H9 (cell line): ENCODE results near the gene SYT2. TPM values are rescaled to one million over a fixed set of nuclear protein-coding genes. Genes with fewer than 3 reads are reported as not detected.
"Not testable (repeated sequence)": the region's sequence is repeated elsewhere in the genome, so short reads cannot be mapped to it uniquely, and the experiment has no call there.

Experiments
- DNase-seq: peaks from one replicate; pipeline ENCODE4 v3.0.0-alpha.2; 2017
- H2AFZ ChIP-seq: one replicate; pipeline ENCODE4 v1.6.1; 2013; ENCODE audit warnings: mild to moderate bottlenecking, low read length, control low read depth, moderate library complexity
- H2AK5ac ChIP-seq: 2 replicates; pipeline ENCODE4 v1.6.1; 2013; ENCODE audit warnings: low read length, control low read depth, mixed read lengths; ENCODE audit not compliant: insufficient read length
- H2BK120ac ChIP-seq: one replicate; pipeline ENCODE4 v1.6.1; 2013; ENCODE audit warnings: low read depth, mild to moderate bottlenecking, low read length, control low read depth, inconsistent platforms; ENCODE audit not compliant: poor library complexity, severe bottlenecking
- H2BK12ac ChIP-seq: 2 replicates; pipeline ENCODE4 v1.6.1; 2013; ENCODE audit warnings: low read length, control low read depth, mixed read lengths, low read depth; ENCODE audit not compliant: insufficient read length
- H2BK15ac ChIP-seq: 2 replicates; pipeline ENCODE4 v1.6.1; 2013; ENCODE audit warnings: low read depth, low read length, control low read depth
- H2BK20ac ChIP-seq: one replicate; pipeline ENCODE4 v1.6.1; 2013; ENCODE audit warnings: low read depth, mild to moderate bottlenecking, low read length, control low read depth, inconsistent platforms; ENCODE audit not compliant: poor library complexity, severe bottlenecking
- H2BK5ac ChIP-seq: 2 replicates; pipeline ENCODE4 v1.6.1; 2013; ENCODE audit warnings: low read length, control low read depth, mixed read lengths; ENCODE audit not compliant: insufficient read length
- H3K14ac ChIP-seq: 2 replicates; pipeline ENCODE4 v1.6.1; 2013; ENCODE audit warnings: low read length, control low read depth; ENCODE audit not compliant: insufficient read depth
- H3K18ac ChIP-seq: 2 replicates; pipeline ENCODE4 v1.6.1; 2013; ENCODE audit warnings: low read depth, mild to moderate bottlenecking, mixed read lengths, low read length, control low read depth; ENCODE audit not compliant: insufficient read length
- H3K23ac ChIP-seq: 2 replicates; pipeline ENCODE4 v1.6.1; 2013; ENCODE audit warnings: low read length, control low read depth, mixed read lengths, low read depth; ENCODE audit not compliant: insufficient read length
- H3K23me2 ChIP-seq: 2 replicates; pipeline ENCODE4 v1.6.1; 2013; ENCODE audit warnings: low read depth, mild to moderate bottlenecking, mixed read lengths, low read length, control low read depth; ENCODE audit not compliant: insufficient read length, poor library complexity, severe bottlenecking
- H3K27ac ChIP-seq: 2 replicates; pipeline ENCODE4 v1.5.1; 2013; ENCODE audit warnings: low read length, control low read depth, mixed read lengths, low read depth; ENCODE audit not compliant: insufficient read length
- H3K27me3 ChIP-seq: 2 replicates; pipeline ENCODE4 v1.6.1; 2013; ENCODE audit warnings: low read length, control low read depth, inconsistent platforms; ENCODE audit not compliant: insufficient read depth
- H3K4ac ChIP-seq: 2 replicates; pipeline ENCODE4 v1.6.1; 2013; ENCODE audit warnings: low read depth, mild to moderate bottlenecking, control low read depth, inconsistent platforms, low read length, moderate library complexity
- H3K4me1 ChIP-seq: 2 replicates; pipeline ENCODE4 v1.6.1; 2013; ENCODE audit warnings: low read length, control low read depth, inconsistent platforms; ENCODE audit not compliant: insufficient read depth
- H3K4me2 ChIP-seq: 2 replicates; pipeline ENCODE4 v1.6.1; 2013; ENCODE audit warnings: low read length, control low read depth, mixed read lengths; ENCODE audit not compliant: insufficient read length, insufficient read depth
- H3K56ac ChIP-seq: 2 replicates; pipeline ENCODE4 v1.6.1; 2013; ENCODE audit warnings: low read depth, mild to moderate bottlenecking, mixed read lengths, low read length, control low read depth; ENCODE audit not compliant: insufficient read length
- H3K79me1 ChIP-seq: 2 replicates; pipeline ENCODE4 v1.6.1; 2013; ENCODE audit warnings: low read depth, mild to moderate bottlenecking, moderate library complexity, low read length, control low read depth, inconsistent platforms; ENCODE audit not compliant: insufficient read depth, poor library complexity, severe bottlenecking
- H3K79me2 ChIP-seq: 2 replicates; pipeline ENCODE4 v1.6.1; 2013; ENCODE audit warnings: low read length, control low read depth, inconsistent platforms; ENCODE audit not compliant: insufficient read depth
- H3K9ac ChIP-seq: 2 replicates; pipeline ENCODE4 v1.6.1; 2013; ENCODE audit warnings: low read length, control low read depth, mixed read lengths; ENCODE audit not compliant: insufficient read length; ENCODE audit errors: extremely low read depth
- H3K9me3 ChIP-seq: one replicate; pipeline ENCODE4 v1.6.1; 2013; ENCODE audit warnings: low read depth, low read length, inconsistent platforms; ENCODE audit not compliant: control insufficient read depth
- H3T11ph ChIP-seq: one replicate; pipeline ENCODE4 v1.6.1; 2013; ENCODE audit warnings: mild to moderate bottlenecking, low read length, control low read depth, inconsistent platforms
- H4K20me1 ChIP-seq: one replicate; pipeline ENCODE4 v1.6.1; 2013; ENCODE audit not compliant: control insufficient read depth, insufficient read length, insufficient read depth
- H4K5ac ChIP-seq: 2 replicates; pipeline ENCODE4 v1.6.1; 2013; ENCODE audit warnings: low read depth, mild to moderate bottlenecking, mixed read lengths, low read length, control low read depth; ENCODE audit not compliant: insufficient read length
- H4K8ac ChIP-seq: replicated peaks from 2 replicates; pipeline ENCODE4 v1.6.1; 2013; ENCODE audit warnings: low read length, control low read depth, mixed read lengths, low read depth; ENCODE audit not compliant: insufficient read length
- H4K91ac ChIP-seq: 2 replicates; pipeline ENCODE4 v1.6.1; 2013; ENCODE audit warnings: low read depth, mild to moderate bottlenecking, moderate library complexity, mixed read lengths, low read length, control low read depth; ENCODE audit not compliant: insufficient read length
- H3K27ac Mint-ChIP-seq, 3 experiments: 2 replicates in 2 of 3; 3 replicates in 1 of 3; pipeline ENCODE4 v1.8.0; 2020 to 2021; ENCODE audit warnings: mixed read lengths in 3 of 3, mild to moderate bottlenecking in 1 of 3, moderate library complexity in 1 of 3
- H3K27me3 Mint-ChIP-seq: 2 replicates; pipeline ENCODE4 v1.8.0; 2021; ENCODE audit warnings: low read depth, mild to moderate bottlenecking, moderate library complexity, mixed read lengths
- H3K36me3 Mint-ChIP-seq, 3 experiments: 2 replicates in 2 of 3; 3 replicates in 1 of 3; pipeline ENCODE4 v1.8.0; 2020 to 2021; ENCODE audit warnings: low read depth in 3 of 3, mixed read lengths in 3 of 3; ENCODE audit not compliant: insufficient read depth in 1 of 3
- H3K4me1 Mint-ChIP-seq, 2 experiments: 2 replicates each; pipeline ENCODE4 v1.8.0; 2020; ENCODE audit warnings: mixed read lengths in 2 of 2
- H3K4me3 Mint-ChIP-seq, 2 experiments: 2 replicates in 1 of 2; 3 replicates in 1 of 2; pipeline ENCODE4 v1.8.0; 2020 to 2021; ENCODE audit warnings: mild to moderate bottlenecking in 2 of 2, mixed read lengths in 2 of 2, moderate library complexity in 1 of 2
- H3K9me3 Mint-ChIP-seq, 2 experiments: 2 replicates in 1 of 2; 3 replicates in 1 of 2; pipeline ENCODE4 v1.8.0; 2020; ENCODE audit warnings: mild to moderate bottlenecking in 2 of 2, mixed read lengths in 2 of 2, moderate library complexity in 1 of 2
- WGBS: extraction: QIAGEN DNeasy Blood & Tissue Kit; methylation state at CpG from one replicate; pipeline ENCODE4 v1.1.7; 2013; ENCODE audit warnings: missing lambda C conversion rate, low lambda C conversion rate, mixed read lengths; ENCODE audit not compliant: insufficient read length; ENCODE audit errors: extremely low coverage; 5-methylcytosine and 5-hydroxymethylcytosine counted together
- total RNA-seq: library from RNA; stranded (reverse); gene quantifications from 2 replicates; pipeline ENCODE4 v1.2.1, GENCODE V29; 2021
- TF ChIP-seq, protein P1 (sequence below): fragments of 200-600 bp; sonication (generic); conservative IDR thresholded peaks from 3 replicates; pipeline ENCODE4 v1.8.0; 2021; ENCODE audit warnings: antibody characterized with exemption, mild to moderate bottlenecking

The SYT2 gene
- total RNA-seq, 1 experiment from 2014 or later = 3.3 TPM

DNA sequence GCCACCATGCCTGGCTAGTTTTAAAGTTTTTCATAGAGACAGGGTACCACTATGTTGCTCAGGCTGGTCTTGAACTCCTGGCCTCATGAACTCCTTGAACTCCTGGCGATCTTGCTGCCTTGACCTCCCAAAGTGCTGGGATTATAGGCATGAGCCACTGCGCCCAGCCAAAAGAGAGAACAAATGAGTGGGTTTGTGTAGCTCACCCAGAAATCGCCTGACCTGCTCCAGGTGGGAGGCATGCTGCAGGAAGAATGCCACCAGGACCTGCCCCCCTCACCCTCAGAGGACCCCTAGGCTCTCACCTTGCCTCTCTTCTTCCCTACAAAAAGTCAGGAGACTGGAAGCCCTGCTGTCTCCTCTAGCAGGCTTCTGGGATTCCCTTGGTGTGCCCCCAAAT, 88.8 kb downstream of the SYT2 start:
- TF ChIP-seq, protein P1, sequence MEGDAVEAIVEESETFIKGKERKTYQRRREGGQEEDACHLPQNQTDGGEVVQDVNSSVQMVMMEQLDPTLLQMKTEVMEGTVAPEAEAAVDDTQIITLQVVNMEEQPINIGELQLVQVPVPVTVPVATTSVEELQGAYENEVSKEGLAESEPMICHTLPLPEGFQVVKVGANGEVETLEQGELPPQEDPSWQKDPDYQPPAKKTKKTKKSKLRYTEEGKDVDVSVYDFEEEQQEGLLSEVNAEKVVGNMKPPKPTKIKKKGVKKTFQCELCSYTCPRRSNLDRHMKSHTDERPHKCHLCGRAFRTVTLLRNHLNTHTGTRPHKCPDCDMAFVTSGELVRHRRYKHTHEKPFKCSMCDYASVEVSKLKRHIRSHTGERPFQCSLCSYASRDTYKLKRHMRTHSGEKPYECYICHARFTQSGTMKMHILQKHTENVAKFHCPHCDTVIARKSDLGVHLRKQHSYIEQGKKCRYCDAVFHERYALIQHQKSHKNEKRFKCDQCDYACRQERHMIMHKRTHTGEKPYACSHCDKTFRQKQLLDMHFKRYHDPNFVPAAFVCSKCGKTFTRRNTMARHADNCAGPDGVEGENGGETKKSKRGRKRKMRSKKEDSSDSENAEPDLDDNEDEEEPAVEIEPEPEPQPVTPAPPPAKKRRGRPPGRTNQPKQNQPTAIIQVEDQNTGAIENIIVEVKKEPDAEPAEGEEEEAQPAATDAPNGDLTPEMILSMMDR = no peak
- Histone ChIP-seq H2AFZ (no peak overlapping the region), H3K23me2 (no peaks in the 10 kb centered on the region), H2BK20ac (no peak overlapping the region), H2BK120ac (no peak overlapping the region), H3K4me2 (no peak overlapping the region), H3K4ac (no peak overlapping the region), H2AK5ac (no peak overlapping the region), H4K20me1 (no peaks in the 10 kb centered on the region), H3K79me1 (no peaks in the 10 kb centered on the region), H2BK15ac (no peak overlapping the region), H4K8ac (no peak overlapping the region), H2BK12ac (no peak overlapping the region), H3K23ac (no peak overlapping the region), H3K56ac (no peak overlapping the region), H3K79me2 (no peaks in the 10 kb centered on the region), H3K9ac (no peak overlapping the region), H4K91ac (no peak overlapping the region), H3K27me3 (no peaks in the 10 kb centered on the region), H3K18ac (no peak overlapping the region), H3K14ac (no peak overlapping the region), H2BK5ac (no peak overlapping the region), H3K27ac (no peak overlapping the region), H3T11ph (no peak overlapping the region), H3K4me1 (0 out of 2 replicates have a peak, but pooled peaks cover 4% of the 10 kb centered on the region), H4K5ac (no peak overlapping the region), H3K9me3 (no peaks in the 10 kb centered on the region)
- WGBS = no CpG with 5 or more reads among the region's 3 CpGs
- Mint-ChIP-seq H3K4me3 (no peak overlapping the region), H3K36me3 (peaks cover 0 to 8% (median 0%) of the 10 kb centered on the region in 3 experiments; a peak in 2 of 7 replicates), H3K9me3 (peaks cover 0 to 6% of the 10 kb centered on the region in 2 experiments; a peak in 1 of 5 replicates), H3K4me1 (peaks cover 22 to 23% of the 10 kb centered on the region in 2 experiments), H3K27ac (0 out of 7 replicates have a peak overlapping the region, but pooled peaks of 1 of the 3 experiments have one; percentile 14), H3K27me3 (peaks cover 1% of the 10 kb centered on the region; the same call in 1 of the 2 replicates)
- DNase-seq = no peak

DNA sequence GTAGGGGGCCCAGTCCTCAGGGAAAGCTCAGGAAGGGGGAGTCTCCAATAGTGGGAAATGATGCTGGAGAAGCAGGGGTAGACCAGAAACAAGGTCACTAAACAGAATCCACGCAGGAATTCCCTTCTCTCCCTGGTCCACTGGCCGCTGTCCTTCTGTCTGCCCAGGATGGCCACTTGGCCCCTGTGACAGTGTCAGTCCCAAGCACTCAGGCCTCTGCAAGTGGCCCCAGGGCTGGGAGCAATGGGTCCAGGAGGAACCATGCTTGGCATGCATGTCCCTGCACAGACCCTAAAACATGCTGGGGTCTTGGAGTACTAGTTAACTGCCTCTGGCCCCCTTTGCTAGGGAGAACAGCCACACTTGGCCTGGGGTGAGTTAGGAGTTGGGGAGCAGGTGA, 90.2 kb downstream of the SYT2 start:
- WGBS = no CpG with 5 or more reads among the region's 2 CpGs
- H3K56ac ChIP-seq, H3K4me1 ChIP-seq, H3K4me2 ChIP-seq, H2BK20ac ChIP-seq, H4K5ac ChIP-seq, H3K14ac ChIP-seq, H3K4me3 Mint-ChIP-seq, DNase-seq, H3T11ph ChIP-seq, H3K79me2 ChIP-seq, H3K4ac ChIP-seq, H2BK120ac ChIP-seq, H2BK12ac ChIP-seq, H3K79me1 ChIP-seq, H3K27ac ChIP-seq, H4K20me1 ChIP-seq, H3K9ac ChIP-seq, H2BK5ac ChIP-seq, H3K9me3 ChIP-seq, H3K23me2 ChIP-seq, H2BK15ac ChIP-seq, H3K27me3 Mint-ChIP-seq, H3K9me3 Mint-ChIP-seq, H2AK5ac ChIP-seq, H4K8ac ChIP-seq, H3K18ac ChIP-seq, H4K91ac ChIP-seq, H3K27me3 ChIP-seq, H2AFZ ChIP-seq, H3K36me3 Mint-ChIP-seq, H3K23ac ChIP-seq: not testable (repeated sequence)
- peaks cover 32 to 35% of the 10 kb centered on the region in 2 experiments for H3K4me1 Mint-ChIP-seq
- 0 out of 7 replicates have a peak overlapping the region, but pooled peaks of 1 of the 3 experiments have one; percentile 20 for H3K27ac Mint-ChIP-seq
